ENCODE results near the gene SLC16A4. TPM values are rescaled to one million over a fixed set of nuclear protein-coding genes. Genes with fewer than 3 reads are reported as not detected.

Gene SLC16A4
- total and polyA plus RNA-seq, 2 donors (not counting 1 experiment from before 2014, with no cell fraction given): 0.39 to 2.6 TPM

GRCh38 chr1:110428946-110429345 is 38.1 kb upstream of the SLC16A4 start:
- no peak overlapping the region for H3K4me3 Mint-ChIP-seq

GRCh38 chr1:110426854-110427253 is 36.0 kb upstream of the SLC16A4 start:
- H4K20me1 ChIP-seq (ENCODE audit: control insufficient read depth, insufficient read depth, low read length, poor library complexity, severe bottlenecking): no peaks in the 10 kb centered on the region
- H3K27ac Mint-ChIP-seq: no peak overlapping the region

More at GRCh38 chr1:110428946-110429345, 38.1 kb upstream of the SLC16A4 start:
- H3K27me3 Mint-ChIP-seq: peaks cover 15% of the 10 kb centered on the region
- intact Hi-C loops (cut with micrococcal nuclease): no loop called here
- H3K4me1 ChIP-seq (ENCODE audit: control insufficient read depth in 2 of 2, insufficient read depth in 2 of 2, low read length in 2 of 2): no peaks in the 10 kb centered on the region
- H3K27ac Mint-ChIP-seq: no peak overlapping the region
- H3K79me2 ChIP-seq (ENCODE audit: control insufficient read depth, insufficient read depth, low read length): no peaks in the 10 kb centered on the region
- H4K20me1 ChIP-seq (ENCODE audit: control insufficient read depth, insufficient read depth, low read length, poor library complexity, severe bottlenecking): no peaks in the 10 kb centered on the region
- H3K27me3 ChIP-seq (replicated peaks in 1 of 4; ENCODE audit: control extremely low read depth in 1 of 4, control insufficient read depth in 3 of 4, insufficient read depth in 4 of 4, low read length in 3 of 4): peaks cover 0 to 5% (median 3%) of the 10 kb centered on the region in 4 experiments
- H3K4me1 Mint-ChIP-seq: no peaks in the 10 kb centered on the region
- TF ChIP-seq CTCF (IDR thresholded peaks at IDR 0.05) (no peak), EZH2 (IDR thresholded peaks at IDR 0.05; ENCODE audit: borderline replicate concordance, insufficient read depth, low read depth, low read length, poor library complexity, severe bottlenecking) (no peak)
- POLR2A ChIA-PET: no interaction called here
- no peak overlapping the region for H3K27ac ChIP-seq (ENCODE audit: low read length in 2 of 2)
- no peak overlapping the region for H3K4me2 ChIP-seq (replicated peaks; ENCODE audit: low read depth, low read length, poor library complexity, severe bottlenecking)
- ATAC-seq (ENCODE audit: low read depth): no peak
- H3K36me3 ChIP-seq (replicated peaks in 1 of 2; ENCODE audit: control extremely low read depth in 1 of 2, control insufficient read depth in 1 of 2, extremely low read depth in 1 of 2, insufficient read depth in 2 of 2, low read length in 1 of 2): no peaks in the 10 kb centered on the region
- 90% methylated on average over 2 of the region's 4 CpGs for WGBS (ENCODE audit: insufficient coverage)
- CTCF ChIA-PET: interaction anchor here (2.0 to 5.2 kb wide), 2 partner anchors 17 to 31 kb away, joined by 10 to 21 read pairs; no protein-coding TSS in a partner anchor
- no peaks in the 10 kb centered on the region for H3K9me3 ChIP-seq (ENCODE audit: control extremely low read depth in 1 of 3, control insufficient read depth in 2 of 3, insufficient read depth in 1 of 3, low read length in 2 of 3)
- no peak for DNase-seq
- no peak overlapping the region for H3K9ac ChIP-seq (ENCODE audit: low read length)
- no peak overlapping the region for H3K4me3 ChIP-seq (ENCODE audit: control extremely low read depth in 1 of 5, extremely low read depth in 1 of 5, insufficient read depth in 1 of 5, low read depth in 2 of 5, low read length in 4 of 5)
- no peak overlapping the region for H2AFZ ChIP-seq (ENCODE audit: insufficient read depth, low read depth, low read length, poor library complexity, severe bottlenecking)
- no peaks in the 10 kb centered on the region for H3K9me3 Mint-ChIP-seq (ENCODE audit: insufficient read depth)

More at GRCh38 chr1:110426854-110427253, 36.0 kb upstream of the SLC16A4 start:
- CTCF ChIA-PET: no interaction called here
- intact Hi-C loops (cut with micrococcal nuclease): no loop called here
- POLR2A ChIA-PET: no interaction called here
- Histone ChIP-seq H3K27me3 (replicated peaks in 1 of 4; ENCODE audit: control extremely low read depth in 1 of 4, control insufficient read depth in 3 of 4, insufficient read depth in 4 of 4, low read length in 3 of 4) (peaks cover 0 to 5% (median 3%) of the 10 kb centered on the region in 4 experiments), H3K9ac (ENCODE audit: low read length) (no peak overlapping the region), H3K4me2 (replicated peaks; ENCODE audit: low read depth, low read length, poor library complexity, severe bottlenecking) (no peak overlapping the region), H3K9me3 (ENCODE audit: control extremely low read depth in 1 of 3, control insufficient read depth in 2 of 3, insufficient read depth in 1 of 3, low read length in 2 of 3) (no peaks in the 10 kb centered on the region), H3K79me2 (ENCODE audit: control insufficient read depth, insufficient read depth, low read length) (no peaks in the 10 kb centered on the region), H3K4me3 (ENCODE audit: control extremely low read depth in 1 of 5, extremely low read depth in 1 of 5, insufficient read depth in 1 of 5, low read depth in 2 of 5, low read length in 4 of 5) (no peak overlapping the region), H2AFZ (ENCODE audit: insufficient read depth, low read depth, low read length, poor library complexity, severe bottlenecking) (no peak overlapping the region), H3K36me3 (replicated peaks in 1 of 2; ENCODE audit: control extremely low read depth in 1 of 2, control insufficient read depth in 1 of 2, extremely low read depth in 1 of 2, insufficient read depth in 2 of 2, low read length in 1 of 2) (no peaks in the 10 kb centered on the region), H3K4me1 (ENCODE audit: control insufficient read depth in 2 of 2, insufficient read depth in 2 of 2, low read length in 2 of 2) (no peaks in the 10 kb centered on the region), H3K27ac (ENCODE audit: low read length in 2 of 2) (no peak overlapping the region)
- DNase-seq: no peak
- Mint-ChIP-seq H3K9me3 (ENCODE audit: insufficient read depth) (no peaks in the 10 kb centered on the region), H3K27me3 (peaks cover 11% of the 10 kb centered on the region), H3K4me1 (no peaks in the 10 kb centered on the region), H3K4me3 (no peak overlapping the region)
- WGBS (ENCODE audit: insufficient coverage): 5% methylated on average over 2 of the region's 4 CpGs
- ATAC-seq (ENCODE audit: low read depth): no peak
- TF ChIP-seq CTCF (IDR thresholded peaks at IDR 0.05) (no peak), EZH2 (IDR thresholded peaks at IDR 0.05; ENCODE audit: borderline replicate concordance, insufficient read depth, low read depth, low read length, poor library complexity, severe bottlenecking) (no peak)
